ENCODE data around the gene BLOC1S6.
"Not testable (repeated sequence)": the region's sequence is repeated elsewhere in the genome, so short reads cannot be mapped to it uniquely, and the experiment has no call there.

The BLOC1S6 gene

GRCh38 chr15:45641374-45641781, 54.2 kb downstream of the BLOC1S6 start:
- peak; percentile 79 for DNase-seq

- DNase-seq = peak; percentile 87
These were observed 55.1 kb downstream of the BLOC1S6 start for GRCh38 chr15:45641999-45642932.

- DNase-seq = no peak
These were observed 57.3 kb downstream of the BLOC1S6 start for GRCh38 chr15:45644437-45644836.

GRCh38 chr15:45645026-45645980, 58.1 kb downstream of the BLOC1S6 start:
- peak; percentile 76 for DNase-seq

GRCh38 chr15:45646220-45646619, 59.0 kb downstream of the BLOC1S6 start:
- peak; percentile 14 for DNase-seq

GRCh38 chr15:45647828-45648227, 60.6 kb downstream of the BLOC1S6 start:
- DNase-seq = no peak

GRCh38 chr15:45648521-45649200, 61.5 kb downstream of the BLOC1S6 start:
- peak; percentile 18 for DNase-seq

GRCh38 chr15:45650007-45650406, 62.8 kb downstream of the BLOC1S6 start:
- DNase-seq = not testable (repeated sequence)

- no peak for DNase-seq
These were observed 63.8 kb downstream of the BLOC1S6 start for GRCh38 chr15:45650889-45651525.

- DNase-seq = no peak
These were observed 66.7 kb downstream of the BLOC1S6 start for GRCh38 chr15:45653702-45654424.

- DNase-seq = no peak
These were observed 67.6 kb downstream of the BLOC1S6 start for GRCh38 chr15:45654749-45655148.

- no peak for DNase-seq
These were observed 70.1 kb downstream of the BLOC1S6 start for GRCh38 chr15:45657254-45657653.

- no peak for DNase-seq
These were observed 70.8 kb downstream of the BLOC1S6 start for GRCh38 chr15:45657764-45658545.

Measured in fibroblast of skin of scalp (primary cell).